ENCODE measurements around the gene C9orf43.

C9orf43 gene

DNA sequence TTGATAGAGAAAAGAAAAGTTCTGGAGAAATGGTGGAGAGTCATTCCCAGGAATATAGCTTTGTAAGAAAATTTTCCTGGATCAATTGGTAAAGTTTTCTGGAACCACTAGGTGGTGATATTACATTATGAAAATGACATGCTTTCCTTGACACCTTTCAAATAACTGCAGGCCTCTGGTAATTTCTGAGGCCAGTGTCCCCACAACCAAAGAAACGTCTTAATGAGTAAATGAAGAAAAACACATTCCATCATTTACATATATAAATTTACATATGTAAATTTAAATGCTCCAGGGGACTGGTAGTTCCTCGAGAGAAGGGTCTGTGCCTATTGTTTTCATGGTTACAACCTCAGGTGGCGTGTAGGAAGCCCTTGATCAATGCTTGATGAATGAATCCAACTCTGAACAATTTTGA, 35.8 kb downstream of the C9orf43 start:
- peak; percentile 75 to 77 for DNase-seq (ENCODE audit: low read depth in 1 of 2, low spot score in 1 of 2)
- no peak for TF ChIP-seq JUND (IDR thresholded peaks at IDR 0.05; ENCODE audit: low read depth)
- in situ Hi-C loops (cut with HindIII; ENCODE audit: low pct_unique_long_range_greater_than_20kb, low sequenced_read_pairs): no loop called here

DNA sequence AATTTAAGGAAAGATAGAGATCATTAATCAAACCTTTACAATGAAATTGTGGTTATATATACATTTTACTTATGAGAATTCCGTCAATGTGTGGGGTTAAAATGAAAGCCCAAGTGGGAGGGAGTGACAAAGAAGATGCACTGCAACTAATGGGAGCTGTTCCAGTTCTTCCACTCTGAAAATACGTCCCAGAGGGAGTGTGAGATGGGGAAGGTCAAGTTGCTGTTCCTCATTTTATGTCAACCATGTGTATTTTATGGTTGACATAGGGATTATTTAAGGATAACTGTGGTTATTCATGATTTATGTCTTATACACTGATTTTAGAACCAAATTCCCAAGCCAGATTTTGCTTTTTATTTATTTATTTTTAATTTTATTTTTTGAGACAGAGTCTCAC, 38.8 kb downstream of the C9orf43 start:
- DNase-seq (ENCODE audit: low read depth in 1 of 2, low spot score in 1 of 2): no peak
- in situ Hi-C loops (cut with HindIII; ENCODE audit: low pct_unique_long_range_greater_than_20kb, low sequenced_read_pairs): no loop called here
- TF ChIP-seq JUND (IDR thresholded peaks at IDR 0.05; ENCODE audit: low read depth): no peak

DNA sequence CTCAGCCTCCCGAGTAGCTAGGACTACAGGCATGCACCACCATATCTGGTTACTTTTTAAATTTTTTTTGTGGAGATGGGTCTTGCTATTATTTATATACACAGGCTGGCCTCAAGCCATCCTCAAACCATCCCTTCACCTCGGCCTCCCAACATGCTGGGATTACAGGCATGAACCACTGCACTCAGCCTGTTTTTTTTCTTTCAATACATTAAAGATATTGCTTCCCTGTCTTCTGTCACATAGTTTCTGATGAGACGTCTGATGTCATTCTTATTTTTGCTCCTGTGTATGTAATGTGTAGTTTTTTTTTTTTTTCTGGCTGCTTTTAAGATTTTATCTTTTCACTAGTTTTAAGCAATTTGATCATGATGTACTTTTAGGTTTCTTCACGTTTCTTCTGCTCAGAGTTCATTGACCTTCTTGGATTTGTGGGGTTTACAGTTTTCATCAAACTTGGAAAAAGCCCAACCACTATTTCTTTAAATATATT, 41.6 kb downstream of the C9orf43 start:
- in situ Hi-C loops (cut with HindIII; ENCODE audit: low pct_unique_long_range_greater_than_20kb, low sequenced_read_pairs): no loop called here
- DNase-seq (ENCODE audit: low read depth in 1 of 2, low spot score in 1 of 2): no peak
- no peak for TF ChIP-seq JUND (IDR thresholded peaks at IDR 0.05; ENCODE audit: low read depth)

DNA sequence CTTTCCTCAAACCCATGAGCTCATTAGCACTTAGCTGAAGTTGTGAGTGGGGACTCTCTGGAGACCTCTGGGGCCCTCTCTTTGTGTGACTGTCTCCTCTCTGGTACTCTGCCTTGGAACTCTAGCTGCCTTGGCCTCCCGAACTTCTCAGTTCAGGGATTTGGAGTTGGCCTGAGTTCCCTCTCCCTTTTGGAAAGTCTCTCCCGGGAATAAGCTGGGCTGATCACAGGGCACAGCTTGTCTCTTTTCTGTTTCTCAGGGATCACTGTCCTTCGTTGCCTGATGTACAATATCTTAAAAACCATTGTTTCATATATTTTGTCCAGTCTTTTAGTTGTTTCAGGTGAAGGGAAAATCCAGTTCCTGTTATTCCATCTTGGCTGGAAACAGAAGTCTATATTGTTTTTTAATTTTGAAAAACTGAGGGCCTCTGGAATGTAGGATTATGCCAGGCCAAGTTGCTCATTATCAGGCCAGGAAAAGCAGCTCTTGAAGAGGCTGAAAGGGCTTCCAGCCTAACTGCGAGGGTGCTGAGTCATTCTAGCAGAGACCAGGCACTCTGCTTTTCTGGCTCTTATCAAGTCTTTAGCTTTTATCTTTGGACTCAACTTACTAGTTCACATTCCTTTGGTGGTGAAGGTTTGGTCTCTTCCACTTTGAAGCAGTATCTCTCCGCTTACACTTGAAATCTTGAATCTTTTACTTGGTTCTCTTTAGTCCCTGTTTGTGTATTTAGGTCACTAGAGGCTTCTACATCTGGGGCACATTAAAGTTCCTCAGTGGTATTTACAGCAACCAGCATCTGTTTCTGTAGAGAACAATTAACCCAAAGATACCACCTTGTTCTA, 44.6 kb downstream of the C9orf43 start:
- DNase-seq (ENCODE audit: low read depth in 1 of 2, low spot score in 1 of 2): no peak
- in situ Hi-C loops (cut with HindIII; ENCODE audit: low pct_unique_long_range_greater_than_20kb, low sequenced_read_pairs): no loop called here
- TF ChIP-seq JUND (IDR thresholded peaks at IDR 0.05; ENCODE audit: low read depth): no peak

DNA sequence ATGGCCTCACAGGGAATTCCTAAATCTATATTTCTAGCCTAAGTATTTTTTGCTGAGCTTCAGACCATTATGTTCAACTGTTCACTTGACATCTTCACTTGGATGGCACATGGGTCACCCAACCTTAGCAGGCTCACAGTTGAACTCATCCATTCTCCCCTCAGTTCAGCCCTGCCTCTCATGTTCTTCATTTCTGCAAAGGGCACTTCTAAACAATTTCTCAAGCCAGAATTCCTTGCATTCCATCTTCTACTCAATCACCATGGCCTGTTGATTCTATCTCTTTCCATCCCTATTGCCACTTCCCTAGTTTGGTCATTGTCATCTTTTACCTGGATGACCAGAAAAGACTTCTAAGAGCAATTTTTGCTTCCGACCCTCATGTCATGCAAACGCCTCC, 45.7 kb downstream of the C9orf43 start:
- in situ Hi-C loops (cut with HindIII; ENCODE audit: low pct_unique_long_range_greater_than_20kb, low sequenced_read_pairs): no loop called here
- TF ChIP-seq JUND (IDR thresholded peaks at IDR 0.05; ENCODE audit: low read depth): no peak
- peak in 1 of 2 experiments; percentile 49 for DNase-seq (ENCODE audit: low read depth in 1 of 2, low spot score in 1 of 2)

DNA sequence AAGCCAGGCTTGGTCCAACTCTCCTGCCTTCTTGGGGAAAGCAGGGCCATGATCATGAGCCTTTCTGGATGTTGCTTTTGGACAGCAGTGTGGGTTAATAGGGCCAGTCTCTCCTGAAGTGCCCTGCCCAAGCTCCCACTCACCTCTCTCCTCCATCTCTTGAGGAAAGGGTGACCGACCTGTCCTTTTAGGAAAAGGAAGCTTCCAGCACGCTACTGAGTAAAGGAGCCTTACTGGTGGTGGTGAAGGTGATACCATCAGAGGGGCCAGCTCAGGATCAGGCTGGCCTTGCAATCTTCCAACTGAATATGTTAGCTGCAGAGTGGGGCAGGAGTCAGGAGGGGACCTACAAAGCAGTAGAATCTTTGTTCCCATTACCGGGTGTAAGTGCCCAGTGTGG, 50.7 kb downstream of the C9orf43 start:
- in situ Hi-C loops (cut with HindIII; ENCODE audit: low pct_unique_long_range_greater_than_20kb, low sequenced_read_pairs): no loop called here

DNA sequence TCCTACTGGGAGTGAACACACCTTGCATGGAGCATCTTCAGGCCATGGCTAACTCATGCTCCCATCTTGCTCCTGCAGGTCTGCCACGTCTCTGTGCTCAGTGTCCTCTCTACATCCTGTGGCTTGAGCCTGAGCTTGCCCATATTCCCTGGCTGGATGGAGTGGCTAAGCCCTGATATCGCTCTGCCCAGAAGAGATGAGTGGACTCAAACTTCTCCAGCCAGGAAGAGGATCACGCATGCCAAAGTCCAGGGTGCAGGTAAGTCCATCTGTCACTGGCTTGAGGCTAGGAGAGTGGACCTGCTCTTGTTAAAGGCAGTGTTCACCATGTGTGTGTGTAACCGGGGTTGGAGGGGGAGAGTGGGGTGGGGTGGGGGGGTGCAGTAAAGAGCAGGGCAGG, 51.4 kb downstream of the C9orf43 start:
- in situ Hi-C loops (cut with HindIII; ENCODE audit: low pct_unique_long_range_greater_than_20kb, low sequenced_read_pairs): no loop called here
- TF ChIP-seq JUND (IDR thresholded peaks at IDR 0.05; ENCODE audit: low read depth): no peak
- DNase-seq (ENCODE audit: low read depth in 1 of 2, low spot score in 1 of 2): no peak

More for the DNA sequence above, 50.7 kb downstream of the C9orf43 start:
- no peak for DNase-seq (ENCODE audit: low read depth in 1 of 2, low spot score in 1 of 2)
- TF ChIP-seq JUND (IDR thresholded peaks at IDR 0.05; ENCODE audit: low read depth): no peak

DNA sequence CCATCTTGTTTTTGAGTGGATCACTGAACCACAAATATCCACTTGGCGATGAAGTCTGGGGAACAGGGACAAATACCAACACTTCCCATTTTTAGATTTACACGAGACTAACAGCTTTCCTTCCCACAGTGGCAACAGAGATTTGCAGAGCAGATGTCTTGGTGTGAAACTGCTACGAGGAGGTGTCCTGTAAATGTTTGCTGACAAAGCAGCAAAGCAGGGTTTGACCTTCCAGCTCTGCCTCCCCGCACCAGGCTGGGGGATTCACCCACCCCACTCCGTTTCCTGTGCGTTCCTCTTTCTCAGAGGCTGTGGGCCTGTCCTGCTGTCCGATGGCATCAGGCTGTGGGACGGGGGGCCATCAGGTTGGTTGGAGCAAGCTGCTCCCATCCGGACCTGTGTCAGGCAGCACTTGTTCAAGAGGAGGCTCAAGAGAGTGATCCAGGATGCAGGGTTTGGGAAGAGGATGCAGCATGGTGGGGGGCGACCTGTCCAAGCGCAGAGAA, 52.3 kb downstream of the C9orf43 start:
- no peak for TF ChIP-seq JUND (IDR thresholded peaks at IDR 0.05; ENCODE audit: low read depth)
- in situ Hi-C loops (cut with HindIII; ENCODE audit: low pct_unique_long_range_greater_than_20kb, low sequenced_read_pairs): no loop called here
- DNase-seq (ENCODE audit: low read depth in 1 of 2, low spot score in 1 of 2): no peak

DNA sequence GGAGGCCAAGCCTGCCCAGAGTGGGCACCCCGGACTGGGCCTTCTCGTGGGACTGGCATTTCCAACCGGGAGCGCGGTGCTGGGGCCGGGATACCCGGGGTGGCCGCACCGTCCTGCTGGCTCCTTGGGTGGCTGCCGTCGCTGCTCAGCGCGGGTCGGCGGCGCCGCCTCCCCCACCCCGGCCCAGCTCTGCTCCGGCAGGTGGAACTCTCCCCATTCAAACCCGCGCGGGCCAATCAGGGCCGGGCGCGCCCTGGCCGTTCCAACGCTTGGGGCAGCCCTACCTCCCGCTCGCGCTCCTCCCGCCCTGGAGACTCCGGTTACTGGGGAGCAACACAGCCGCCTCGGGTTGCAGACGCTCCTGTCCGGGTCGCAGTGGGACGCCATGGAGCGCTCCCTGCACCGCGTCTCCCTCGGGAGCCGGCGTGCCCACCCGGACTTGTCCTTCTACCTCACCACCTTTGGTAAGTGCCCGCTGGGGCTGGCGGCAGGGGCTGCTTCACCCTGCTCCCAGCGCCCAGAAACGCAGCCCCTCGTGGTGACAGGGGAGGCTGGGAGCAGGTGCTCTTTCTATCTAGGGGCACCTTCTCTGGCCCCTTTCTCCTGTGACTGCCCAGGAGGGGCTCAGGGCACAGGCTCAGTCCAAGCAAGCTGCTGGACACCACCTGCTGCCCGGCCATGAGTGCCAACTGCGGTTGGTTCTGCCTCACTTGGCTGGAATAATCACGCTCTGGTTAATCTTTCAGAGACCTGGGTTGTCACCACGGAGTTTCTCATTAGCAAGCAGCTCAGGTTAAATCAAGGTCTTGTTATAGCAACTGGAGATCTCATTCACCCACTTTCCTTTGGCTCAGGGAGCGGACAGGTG, 53.1 kb downstream of the C9orf43 start, which contains the start of gene RGS3:
Gene RGS3, plus strand, starts transcription at position 310 of the 868 bp plus-strand sequence. Its CDS starts 76 bp downstream, at position 386.
- TF ChIP-seq JUND (IDR thresholded peaks at IDR 0.05; ENCODE audit: low read depth): no peak

DNA sequence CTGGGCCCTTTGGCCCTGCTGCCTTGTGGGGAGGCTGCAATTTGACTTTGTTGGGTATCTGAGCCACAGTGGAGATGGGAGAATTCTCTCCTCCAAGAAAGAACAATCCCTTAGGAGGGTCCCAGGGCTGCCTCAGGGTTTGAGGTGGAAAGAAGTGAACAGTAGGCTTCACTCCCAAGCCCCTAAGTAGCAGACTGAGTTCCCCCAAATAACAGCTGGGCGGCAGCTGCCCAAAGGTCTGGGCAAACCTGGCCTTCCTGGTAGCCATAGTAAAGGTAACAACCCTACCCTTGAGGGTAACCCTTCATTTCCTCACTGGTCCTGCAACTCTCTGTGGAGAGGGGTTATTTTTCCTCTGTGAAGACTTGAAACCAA, 53.7 kb downstream of the C9orf43 start:
- DNase-seq (ENCODE audit: low read depth in 1 of 2, low spot score in 1 of 2): no peak
- TF ChIP-seq JUND (IDR thresholded peaks at IDR 0.05; ENCODE audit: low read depth): no peak
- in situ Hi-C loops (cut with HindIII; ENCODE audit: low pct_unique_long_range_greater_than_20kb, low sequenced_read_pairs): no loop called here

More for the DNA sequence above, 53.1 kb downstream of the C9orf43 start, which contains the start of gene RGS3:
- DNase-seq (ENCODE audit: low read depth in 1 of 2, low spot score in 1 of 2): peak; percentile 95 to 98
- in situ Hi-C loops (cut with HindIII; ENCODE audit: low pct_unique_long_range_greater_than_20kb, low sequenced_read_pairs): no loop called here

DNA sequence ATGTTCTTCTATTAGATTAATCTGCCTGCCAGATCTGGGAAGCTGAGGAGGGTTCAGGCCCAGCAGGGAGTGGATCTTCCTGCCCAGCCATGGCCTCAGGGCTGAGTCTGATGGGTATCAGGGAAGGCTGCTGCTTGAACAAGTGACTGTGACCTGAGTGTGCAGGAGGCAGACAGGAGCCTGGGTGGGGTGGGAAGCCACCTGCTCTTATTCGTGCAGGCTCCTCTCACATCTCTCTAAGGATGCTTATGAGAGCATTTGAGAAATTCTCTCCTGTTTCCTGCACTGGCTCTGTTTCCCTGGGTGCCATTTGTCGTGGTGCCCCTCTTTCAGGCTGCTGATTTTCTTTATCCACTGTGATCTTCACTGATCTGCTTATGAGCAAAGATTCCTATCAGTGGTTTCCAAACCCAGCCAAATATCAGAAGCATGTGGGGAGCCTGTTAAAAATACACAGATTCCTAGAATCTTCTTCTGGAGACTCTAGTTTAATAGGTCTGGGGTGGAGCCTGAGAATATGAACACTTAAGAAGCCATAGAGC, 55.1 kb downstream of the C9orf43 start:
- in situ Hi-C loops (cut with HindIII; ENCODE audit: low pct_unique_long_range_greater_than_20kb, low sequenced_read_pairs): no loop called here
- TF ChIP-seq JUND (IDR thresholded peaks at IDR 0.05; ENCODE audit: low read depth): no peak; the same call in 1 of the 2 replicates
- DNase-seq (ENCODE audit: low read depth in 1 of 2, low spot score in 1 of 2): peak in 1 of 2 experiments; percentile 86

DNA sequence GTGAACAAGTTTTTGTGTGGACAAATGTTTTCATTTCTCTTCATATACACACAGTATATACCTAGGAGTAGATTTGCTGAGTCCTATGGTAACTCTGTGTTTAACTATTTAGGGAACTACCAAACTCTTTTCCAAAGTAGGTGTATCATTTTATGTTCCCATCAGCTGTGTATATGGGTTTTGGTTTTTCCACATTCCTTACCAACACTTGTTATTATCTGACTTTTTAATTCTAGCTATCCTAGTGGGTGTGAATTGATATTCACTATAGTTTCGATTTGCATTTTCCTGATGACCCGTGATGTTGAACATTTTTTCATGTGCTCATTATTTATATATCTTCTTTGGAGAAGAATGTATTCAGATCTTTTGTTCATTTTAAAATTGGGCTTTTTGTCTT, 56.6 kb downstream of the C9orf43 start:
- in situ Hi-C loops (cut with HindIII; ENCODE audit: low pct_unique_long_range_greater_than_20kb, low sequenced_read_pairs): no loop called here
- no peak for TF ChIP-seq JUND (IDR thresholded peaks at IDR 0.05; ENCODE audit: low read depth)

More for the DNA sequence above, 56.6 kb downstream of the C9orf43 start:
- DNase-seq (ENCODE audit: low read depth in 1 of 2, low spot score in 1 of 2): no peak

Measured in T47D (cell line).